Gastroesophageal sphincter (tissue), 4 donors: ENCODE data around the gene RPS6KB2. TPM values are rescaled to one million over a fixed set of nuclear protein-coding genes. Genes with fewer than 3 reads are reported as not detected.
"Not testable (repeated sequence)": the region's sequence is repeated elsewhere in the genome, so short reads cannot be mapped to it uniquely, and the experiment has no call there.

Experiments used
- ATAC-seq: fragments of 150-250 bp; one replicate; pipeline ENCODE4 v1.9.1; 2016; ENCODE audit warnings: mild to moderate bottlenecking, moderate library complexity
- H3K27ac ChIP-seq, 4 donors: fragments of 200-600 bp; sonication (generic) in 3 of 4; 1 replicate in 3 of 4; 2 replicates in 1 of 4; pipeline ENCODE4 v1.5.1; 2016 to 2019
- H3K27me3 ChIP-seq: fragments of 200-600 bp; sonication (generic); one replicate; pipeline ENCODE4 v1.5.1; 2019
- H3K36me3 ChIP-seq, 2 donors: fragments of 200-600 bp; sonication (generic); one replicate each; pipeline ENCODE4 v1.5.1; 2019; ENCODE audit warnings: control low read depth in 1 of 2
- H3K4me1 ChIP-seq, 3 donors: fragments of 200-600 bp; sonication (generic); 1 replicate in 2 of 3; 2 replicates in 1 of 3; pipeline ENCODE4 v1.5.1; 2016 to 2019; ENCODE audit warnings: control low read depth in 2 of 3
- H3K4me3 ChIP-seq, 2 donors: fragments of 200-600 bp; sonication (generic); one replicate each; pipeline ENCODE4 v1.5.1; 2019; ENCODE audit warnings: mild to moderate bottlenecking in 1 of 2, moderate library complexity in 1 of 2
- H3K9me3 ChIP-seq, 3 donors: fragments of 200-600 bp; sonication (generic); one replicate each; pipeline ENCODE4 v1.5.1; 2017 to 2019; ENCODE audit warnings: control low read depth in 2 of 3
- EP300 ChIP-seq: sonication (generic); formaldehyde crosslinking; IDR thresholded peaks from one replicate; pipeline ENCODE4 v1.6.1; 2017; ENCODE audit warnings: antibody characterized with exemption, mild to moderate bottlenecking
- POLR2A ChIP-seq, 2 donors: fragments of 450-650 bp; IDR thresholded peaks; one replicate each; pipeline ENCODE4 v1.6.1; 2017; ENCODE audit warnings: antibody characterized with exemption in 2 of 2, mild to moderate bottlenecking in 2 of 2, moderate library complexity in 1 of 2
- POLR2AphosphoS5 ChIP-seq: sonication (generic); formaldehyde crosslinking; IDR thresholded peaks from one replicate; pipeline ENCODE4 v1.6.1; 2017; ENCODE audit warnings: antibody characterized with exemption
- WGBS, 2 donors: methylation state at CpG; one replicate each; pipeline ENCODE4 v1.1.5; 2018; ENCODE audit warnings: low coverage in 1 of 2; 5-methylcytosine and 5-hydroxymethylcytosine counted together
- total RNA-seq, 4 donors: library from RNA; depleted of rRNA; stranded (reverse); fragments of >200 nt; gene quantifications; one replicate each; pipeline ENCODE4 v1.1.0, GENCODE V29; 2016
- TF ChIP-seq, protein P1 (sequence below), 4 experiments: fragments of 200-600 bp in 2 of 4; fragments of 450-650 bp in 2 of 4; sonication (generic) in 1 of 4; IDR thresholded peaks; one replicate each; pipeline ENCODE4 v1.5.1; 2017 to 2019; ENCODE audit warnings: antibody characterized with exemption in 4 of 4, mild to moderate bottlenecking in 2 of 4, moderate library complexity in 2 of 4

Gene RPS6KB2
- total RNA-seq, 4 donors from 2014 or later = 35.8 to 49.7 (median 45.6) TPM

DNA sequence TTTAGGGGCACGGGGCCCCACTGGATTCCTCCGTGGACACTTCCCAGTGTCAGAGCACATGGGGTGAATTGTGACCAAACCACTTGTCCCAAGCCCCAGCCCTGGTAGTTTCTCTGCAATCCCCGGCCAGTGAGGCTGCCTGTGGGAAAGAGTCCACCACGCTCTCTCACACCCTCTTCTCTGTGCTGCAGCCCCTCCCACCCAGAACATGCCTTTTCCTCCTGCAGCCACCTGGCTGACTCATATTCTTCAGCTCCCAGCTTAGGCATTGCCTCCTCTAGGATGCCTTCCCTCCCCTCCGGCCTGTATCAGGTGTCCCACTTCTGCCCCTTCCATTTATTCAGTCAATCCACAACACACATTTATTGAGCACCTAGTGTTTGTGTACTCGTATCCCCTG lies 5.4 kb upstream of the RPS6KB2 start:
- H3K27me3 ChIP-seq = no peaks in the 10 kb centered on the region
- TF ChIP-seq, protein P1, sequence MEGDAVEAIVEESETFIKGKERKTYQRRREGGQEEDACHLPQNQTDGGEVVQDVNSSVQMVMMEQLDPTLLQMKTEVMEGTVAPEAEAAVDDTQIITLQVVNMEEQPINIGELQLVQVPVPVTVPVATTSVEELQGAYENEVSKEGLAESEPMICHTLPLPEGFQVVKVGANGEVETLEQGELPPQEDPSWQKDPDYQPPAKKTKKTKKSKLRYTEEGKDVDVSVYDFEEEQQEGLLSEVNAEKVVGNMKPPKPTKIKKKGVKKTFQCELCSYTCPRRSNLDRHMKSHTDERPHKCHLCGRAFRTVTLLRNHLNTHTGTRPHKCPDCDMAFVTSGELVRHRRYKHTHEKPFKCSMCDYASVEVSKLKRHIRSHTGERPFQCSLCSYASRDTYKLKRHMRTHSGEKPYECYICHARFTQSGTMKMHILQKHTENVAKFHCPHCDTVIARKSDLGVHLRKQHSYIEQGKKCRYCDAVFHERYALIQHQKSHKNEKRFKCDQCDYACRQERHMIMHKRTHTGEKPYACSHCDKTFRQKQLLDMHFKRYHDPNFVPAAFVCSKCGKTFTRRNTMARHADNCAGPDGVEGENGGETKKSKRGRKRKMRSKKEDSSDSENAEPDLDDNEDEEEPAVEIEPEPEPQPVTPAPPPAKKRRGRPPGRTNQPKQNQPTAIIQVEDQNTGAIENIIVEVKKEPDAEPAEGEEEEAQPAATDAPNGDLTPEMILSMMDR (IDR thresholded peaks at IDR 0.05) = no peak
- TF ChIP-seq POLR2AphosphoS5 = no peak
- TF ChIP-seq EP300 = no peak
- no peak for TF ChIP-seq POLR2A (IDR thresholded peaks at IDR 0.05)
- no peaks in the 10 kb centered on the region for H3K36me3 ChIP-seq
- no peaks in the 10 kb centered on the region for H3K9me3 ChIP-seq
- H3K27ac ChIP-seq = no peak overlapping the region
- ATAC-seq = no peak
- no peak overlapping the region for H3K4me3 ChIP-seq
- WGBS, 2 donors = 63 to 81% methylated on average over 4 to 5 of the region's 6 CpGs
- peaks cover 0 to 40% (median 11%) of the 10 kb centered on the region in 3 donors for H3K4me1 ChIP-seq

DNA sequence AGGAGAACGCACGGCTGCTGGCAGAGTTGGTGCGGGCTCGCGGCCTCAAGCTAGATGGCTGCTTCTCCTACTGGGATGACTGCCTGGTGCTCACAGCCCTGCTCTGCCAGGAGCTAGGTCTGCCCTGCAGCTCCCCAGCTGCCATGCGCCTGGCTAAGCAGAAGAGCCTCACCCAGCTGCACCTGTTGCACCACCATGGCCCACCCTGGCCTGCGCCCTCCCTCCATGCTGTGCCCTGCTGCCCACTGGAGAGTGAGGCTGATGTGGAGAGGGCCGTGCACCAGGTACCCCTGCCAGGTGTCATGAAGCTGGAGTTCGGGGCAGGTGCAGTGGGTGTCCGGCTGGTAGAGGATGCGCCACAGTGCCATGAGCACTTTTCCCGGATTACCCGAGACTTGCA lies 4.8 kb upstream of the RPS6KB2 start:
- H3K4me1 ChIP-seq = peaks cover 0 to 35% (median 11%) of the 10 kb centered on the region in 3 donors
- WGBS, 2 donors = no CpG with 5 or more reads among the region's 13 CpGs
- H3K27ac ChIP-seq = no peak overlapping the region
- H3K36me3 ChIP-seq = no peaks in the 10 kb centered on the region
- ATAC-seq = no peak
- no peaks in the 10 kb centered on the region for H3K9me3 ChIP-seq
- no peak overlapping the region for H3K4me3 ChIP-seq
- no peak for TF ChIP-seq EP300
- no peak for TF ChIP-seq POLR2AphosphoS5
- TF ChIP-seq, protein P1 (IDR thresholded peaks at IDR 0.05) = no peak
- no peak for TF ChIP-seq POLR2A (IDR thresholded peaks at IDR 0.05)
- H3K27me3 ChIP-seq = no peaks in the 10 kb centered on the region

DNA sequence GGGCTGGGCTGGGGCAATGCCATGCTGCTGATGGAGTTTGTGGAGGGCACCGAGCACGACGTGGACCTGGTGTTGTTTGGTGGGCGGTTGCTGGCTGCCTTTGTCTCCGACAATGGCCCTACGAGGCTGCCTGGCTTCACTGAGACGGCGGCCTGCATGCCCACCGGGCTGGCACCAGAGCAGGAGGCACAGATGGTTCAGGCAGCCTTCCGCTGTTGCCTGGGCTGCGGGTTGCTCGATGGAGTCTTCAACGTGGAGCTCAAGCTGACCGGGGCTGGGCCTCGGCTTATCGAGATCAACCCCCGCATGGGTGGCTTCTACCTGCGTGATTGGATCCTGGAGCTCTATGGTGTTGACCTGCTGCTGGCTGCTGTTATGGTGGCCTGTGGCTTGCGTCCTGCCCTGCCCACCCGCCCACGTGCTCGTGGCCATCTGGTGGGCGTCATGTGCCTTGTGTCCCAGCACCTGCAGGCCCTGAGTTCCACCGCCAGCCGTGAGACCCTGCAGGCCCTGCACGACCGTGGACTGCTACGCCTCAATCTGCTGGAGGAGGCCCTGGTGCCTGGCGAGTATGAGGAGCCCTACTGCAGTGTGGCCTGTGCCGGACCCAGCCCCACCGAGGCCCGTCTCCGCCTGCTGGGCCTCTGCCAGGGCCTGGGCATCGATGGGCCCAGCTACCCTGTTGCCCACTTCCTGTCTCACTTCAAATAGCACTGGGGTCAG lies 4.2 kb upstream of the RPS6KB2 start:
- Histone ChIP-seq H3K4me1 (peaks cover 0 to 34% (median 15%) of the 10 kb centered on the region in 3 donors), H3K9me3 (no peaks in the 10 kb centered on the region), H3K27me3 (no peaks in the 10 kb centered on the region), H3K36me3 (no peaks in the 10 kb centered on the region), H3K4me3 (no peak overlapping the region), H3K27ac (no peak overlapping the region)
- 52% methylated on average over 4 of the region's 34 CpGs; no CpG with 5 or more reads in 1 of the 2 donors for WGBS, 2 donors
- no peak for ATAC-seq
- TF ChIP-seq POLR2AphosphoS5 (no peak), POLR2A (IDR thresholded peaks at IDR 0.05) (no peak), EP300 (no peak)
- TF ChIP-seq, protein P1 (IDR thresholded peaks at IDR 0.05) = no peak

DNA sequence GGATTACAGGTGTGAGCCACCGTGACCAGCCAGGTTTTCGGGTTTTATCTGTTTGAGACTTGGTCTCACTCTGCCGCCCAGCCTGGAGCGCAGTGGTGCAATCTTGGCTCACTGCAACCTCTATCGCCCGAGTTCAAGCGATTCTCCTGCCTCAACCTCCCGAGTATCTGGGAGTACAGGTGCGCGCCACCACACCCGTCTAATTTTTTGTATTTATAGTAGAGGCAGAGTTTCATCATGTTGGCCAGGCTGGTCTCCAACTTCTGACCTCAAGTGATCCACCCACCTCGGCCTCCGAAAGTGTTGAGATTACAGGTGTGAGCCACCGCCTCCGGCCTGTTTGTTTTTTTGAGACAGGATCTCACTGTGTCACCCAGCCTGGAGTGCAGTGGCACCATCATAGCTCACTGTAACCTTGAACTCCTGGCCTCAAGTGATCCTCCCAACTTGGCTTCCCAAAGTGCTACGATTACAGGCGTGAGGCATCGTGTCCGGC lies 882 bp upstream of the RPS6KB2 start:
- Histone ChIP-seq H3K27ac (peak overlapping the region; percentile 45 to 99 (median 90)), H3K36me3 (peaks cover 0 to 32% of the 10 kb centered on the region in 2 donors), H3K4me1 (peaks cover 0 to 40% (median 13%) of the 10 kb centered on the region in 3 donors), H3K4me3 (peak overlapping the region; percentile 66 to 86)
- WGBS, 2 donors = 69 to 81% methylated on average over 13 to 16 of the region's 19 CpGs
- not testable (repeated sequence) for H3K9me3 ChIP-seq, ATAC-seq, H3K27me3 ChIP-seq

DNA sequence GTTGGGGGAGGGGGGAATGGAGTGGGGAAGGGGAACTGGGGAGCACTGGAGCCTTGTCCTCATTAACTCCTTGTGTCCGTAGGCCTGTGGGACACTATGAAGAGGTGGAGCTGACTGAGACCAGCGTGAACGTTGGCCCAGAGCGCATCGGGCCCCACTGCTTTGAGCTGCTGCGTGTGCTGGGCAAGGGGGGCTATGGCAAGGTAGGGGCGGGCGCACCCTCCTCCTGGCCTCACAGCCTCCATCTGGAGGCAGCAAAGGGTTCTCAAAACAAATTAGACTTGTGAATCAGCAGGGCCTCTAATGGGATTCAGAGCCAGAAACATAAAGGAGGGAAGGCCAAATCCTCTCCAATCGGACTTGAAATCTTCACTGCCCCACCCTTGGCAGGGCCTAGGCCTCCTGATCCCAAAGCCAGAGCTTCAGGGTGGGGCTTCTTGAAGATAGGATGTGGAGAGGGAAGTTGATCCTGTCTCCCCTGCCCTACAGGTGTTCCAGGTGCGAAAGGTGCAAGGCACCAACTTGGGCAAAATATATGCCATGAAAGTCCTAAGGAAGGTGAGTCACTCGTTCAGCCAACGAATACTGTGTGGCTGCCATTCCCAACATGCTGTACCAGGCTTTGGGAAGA lies 859 bp downstream of the RPS6KB2 start:
- H3K4me1 ChIP-seq = peaks cover 0 to 40% (median 13%) of the 10 kb centered on the region in 3 donors
- H3K27ac ChIP-seq = peak overlapping the region; percentile 88 to 99 (median 90)
- ATAC-seq = no peak

More for the DNA sequence above, 859 bp downstream of the RPS6KB2 start:
- TF ChIP-seq EP300 (no peak), POLR2A (IDR thresholded peaks at IDR 0.05) (no peak), POLR2AphosphoS5 (no peak)
- TF ChIP-seq, protein P1 (IDR thresholded peaks at IDR 0.05) = no peak
- peak overlapping the region; percentile 66 to 86 for H3K4me3 ChIP-seq
- H3K27me3 ChIP-seq = no peaks in the 10 kb centered on the region
- no peaks in the 10 kb centered on the region for H3K9me3 ChIP-seq
- 54 to 76% methylated on average over 3 to 5 of the region's 12 CpGs for WGBS, 2 donors
- H3K36me3 ChIP-seq = peaks cover 0 to 50% of the 10 kb centered on the region in 2 donors
